DND-41 (cell line): ENCODE results near the gene EPHB3.

ENCODE experiments used
- CTCF ChIP-seq: IDR thresholded peaks from 2 replicates; pipeline ENCODE4 v1.5.1; 2012; ENCODE audit warnings: borderline replicate concordance, low read length, moderate library complexity, mild to moderate bottlenecking; ENCODE audit not compliant: poor library complexity, severe bottlenecking; ENCODE audit errors: extremely low read depth
- EZH2 ChIP-seq: IDR thresholded peaks from 3 replicates; pipeline ENCODE4 v1.6.1; 2012; ENCODE audit warnings: borderline replicate concordance, low read depth, mild to moderate bottlenecking, moderate library complexity, low read length, inconsistent platforms; ENCODE audit not compliant: severe bottlenecking

GRCh38 chr3:184592371-184593219 is 31.0 kb downstream of the EPHB3 start:
- no peak for TF ChIP-seq CTCF
- TF ChIP-seq EZH2, result no peak
